Brain pericyte (primary cell): ENCODE results near the gene AGFG2.
"Not testable (repeated sequence)": the region's sequence is repeated elsewhere in the genome, so short reads cannot be mapped to it uniquely, and the experiment has no call there.

Experiments used
- DNase-seq: peaks from one replicate; pipeline ENCODE4 v3.0.0-alpha.2; 2012; ENCODE audit warnings: low read depth, low spot score

The AGFG2 gene

DNA sequence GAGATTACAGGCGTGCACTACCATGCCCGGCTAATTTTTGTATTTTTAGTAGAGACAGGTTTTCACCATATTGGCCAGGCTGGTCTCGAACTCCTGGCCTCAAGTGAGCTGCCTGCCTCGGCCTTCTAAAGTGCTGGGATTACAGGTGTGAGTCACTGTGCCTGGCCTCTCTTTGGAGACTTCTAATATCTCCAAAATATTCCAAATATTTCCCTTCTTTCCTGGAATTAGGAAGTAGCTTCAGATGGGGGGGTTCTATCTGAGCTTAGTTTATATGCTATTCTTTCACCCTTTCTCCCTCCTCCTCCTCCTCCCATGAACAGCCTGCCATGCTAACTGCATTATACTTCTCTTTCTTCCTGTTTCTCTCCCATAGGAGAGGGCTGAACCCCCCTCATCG is 9.4 kb downstream of the AGFG2 start:
- DNase-seq: not testable (repeated sequence)

DNA sequence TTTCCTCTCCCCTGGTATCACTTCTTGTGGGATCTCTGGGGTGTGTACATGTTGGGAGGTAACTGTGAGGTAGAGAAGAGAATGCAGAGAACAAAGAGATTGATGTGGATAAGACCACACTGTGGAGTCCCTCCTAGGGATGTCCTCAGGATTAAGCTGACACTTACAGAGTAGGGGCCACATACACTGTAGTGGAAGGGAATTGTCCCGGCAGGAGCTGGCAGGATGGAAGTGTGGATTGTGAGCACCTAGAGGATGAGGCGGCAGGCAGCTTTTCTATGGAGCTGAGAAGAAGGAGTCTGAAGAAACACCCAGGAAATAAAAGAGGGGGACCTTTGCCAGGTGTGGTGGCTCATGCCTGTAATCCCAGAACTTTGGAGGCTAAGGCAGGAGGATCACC is 13.5 kb downstream of the AGFG2 start:
- DNase-seq: no peak

DNA sequence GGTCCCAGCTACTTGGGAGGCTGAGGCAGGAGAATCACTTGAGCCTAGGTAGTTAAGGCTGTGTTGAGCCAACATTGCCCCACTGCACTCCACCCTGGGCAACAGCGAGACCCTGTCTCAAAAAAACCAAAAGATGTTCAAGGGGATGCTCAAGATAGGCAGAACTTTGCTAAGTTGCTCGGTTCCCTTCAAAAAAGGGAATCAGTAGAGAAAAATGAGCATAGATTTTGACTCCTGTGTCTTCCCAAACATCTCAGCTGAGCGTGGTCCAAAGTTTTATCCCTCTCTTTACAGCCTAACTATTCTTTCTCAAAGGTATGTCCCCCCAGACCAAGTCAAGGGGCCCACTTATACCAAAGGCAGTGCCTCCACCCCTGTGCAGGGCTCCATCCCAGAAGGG is 14.0 kb downstream of the AGFG2 start:
- no peak for DNase-seq

DNA sequence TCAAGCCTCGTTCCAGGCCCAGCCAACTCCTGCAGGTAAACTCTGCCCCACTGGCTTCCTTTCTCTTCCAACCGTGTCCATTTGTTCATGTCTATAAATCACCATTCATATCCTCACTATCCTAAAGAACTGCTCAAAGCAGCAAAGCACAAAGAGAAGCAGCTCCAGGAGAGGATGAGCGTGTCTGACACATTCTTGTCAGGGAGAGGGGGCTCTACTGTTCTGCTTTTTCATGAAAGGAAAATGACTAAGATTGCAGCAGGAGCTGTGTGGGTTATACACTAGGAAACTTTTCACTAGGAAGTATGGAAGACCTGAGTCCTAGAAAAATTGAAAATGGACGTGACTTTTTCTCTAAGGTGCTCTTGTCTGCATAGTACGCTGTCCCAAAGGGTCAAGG is 16.7 kb downstream of the AGFG2 start:
- DNase-seq: no peak

DNA sequence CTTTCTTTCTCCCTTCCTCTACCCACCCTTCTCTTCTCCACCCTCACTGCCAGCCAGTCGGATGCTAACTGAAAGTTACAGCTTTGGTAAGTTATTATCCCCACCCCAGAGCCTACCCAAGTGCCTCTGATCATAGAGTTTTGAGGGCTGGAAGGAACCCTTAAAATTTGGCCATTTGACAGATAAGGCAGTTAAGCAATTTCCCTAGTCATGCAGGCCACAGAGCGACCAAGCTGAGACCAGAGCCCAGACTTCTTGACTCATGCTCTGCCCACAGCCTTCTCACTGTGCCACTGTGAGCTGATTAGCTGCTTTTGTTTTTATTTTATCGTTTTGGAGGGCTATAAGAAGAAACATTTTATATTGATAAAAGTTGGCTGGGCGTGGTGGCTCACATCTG is 17.5 kb downstream of the AGFG2 start:
- DNase-seq: no peak

DNA sequence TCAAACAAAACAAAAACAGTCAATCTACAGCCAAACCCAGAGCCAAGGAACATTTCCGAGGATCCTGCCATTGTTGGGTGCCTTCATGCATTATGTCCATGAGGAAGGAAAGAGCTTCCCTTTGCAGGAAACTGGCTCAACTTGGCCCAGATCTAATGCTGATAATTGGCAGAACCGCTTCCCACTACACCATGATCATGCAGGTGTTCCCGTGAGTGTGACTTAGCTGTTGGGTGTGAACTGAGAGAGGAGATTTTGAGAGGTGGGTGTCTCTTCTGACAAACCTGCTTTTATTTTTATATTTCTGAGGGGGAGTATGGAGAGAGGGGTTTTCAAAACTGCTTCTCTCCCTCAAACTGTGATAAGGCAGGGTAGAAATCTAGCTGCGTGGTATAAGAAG is 20.1 kb downstream of the AGFG2 start:
- no peak for DNase-seq

DNA sequence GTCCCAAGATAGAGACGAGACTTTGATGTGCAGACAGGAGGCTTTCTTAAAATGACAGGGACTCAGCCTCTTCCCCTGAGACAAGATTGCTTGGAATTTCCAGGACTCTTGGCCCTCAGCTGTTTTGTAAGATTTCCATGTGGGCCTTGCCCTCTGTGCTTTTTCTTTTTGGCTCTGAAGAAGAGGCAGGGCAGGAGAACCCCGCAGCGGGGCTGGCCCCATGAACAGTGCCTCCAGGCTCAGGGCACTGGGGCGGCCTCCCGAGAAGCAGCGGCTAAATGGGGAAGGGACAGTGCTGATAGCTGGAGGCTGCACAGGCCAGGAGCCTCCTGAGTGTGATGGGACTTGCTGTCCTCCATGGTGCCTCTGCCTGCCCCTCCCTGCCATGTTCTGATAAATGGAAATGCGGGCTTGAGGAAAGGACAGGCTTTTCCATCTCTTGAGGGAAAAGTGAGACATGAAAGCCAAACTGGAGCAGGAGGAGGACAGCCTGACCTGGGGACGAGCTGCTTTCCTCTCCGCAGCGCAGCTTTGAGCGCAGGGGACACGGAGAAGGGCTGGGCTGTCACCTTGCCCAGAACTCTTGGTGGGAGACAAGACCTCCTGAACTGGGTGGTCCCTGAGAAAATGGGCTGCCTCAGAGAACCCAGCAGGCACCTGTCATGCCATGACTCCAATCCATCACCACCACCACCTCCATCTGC is 22.6 kb downstream of the AGFG2 start:
- DNase-seq: no peak

DNA sequence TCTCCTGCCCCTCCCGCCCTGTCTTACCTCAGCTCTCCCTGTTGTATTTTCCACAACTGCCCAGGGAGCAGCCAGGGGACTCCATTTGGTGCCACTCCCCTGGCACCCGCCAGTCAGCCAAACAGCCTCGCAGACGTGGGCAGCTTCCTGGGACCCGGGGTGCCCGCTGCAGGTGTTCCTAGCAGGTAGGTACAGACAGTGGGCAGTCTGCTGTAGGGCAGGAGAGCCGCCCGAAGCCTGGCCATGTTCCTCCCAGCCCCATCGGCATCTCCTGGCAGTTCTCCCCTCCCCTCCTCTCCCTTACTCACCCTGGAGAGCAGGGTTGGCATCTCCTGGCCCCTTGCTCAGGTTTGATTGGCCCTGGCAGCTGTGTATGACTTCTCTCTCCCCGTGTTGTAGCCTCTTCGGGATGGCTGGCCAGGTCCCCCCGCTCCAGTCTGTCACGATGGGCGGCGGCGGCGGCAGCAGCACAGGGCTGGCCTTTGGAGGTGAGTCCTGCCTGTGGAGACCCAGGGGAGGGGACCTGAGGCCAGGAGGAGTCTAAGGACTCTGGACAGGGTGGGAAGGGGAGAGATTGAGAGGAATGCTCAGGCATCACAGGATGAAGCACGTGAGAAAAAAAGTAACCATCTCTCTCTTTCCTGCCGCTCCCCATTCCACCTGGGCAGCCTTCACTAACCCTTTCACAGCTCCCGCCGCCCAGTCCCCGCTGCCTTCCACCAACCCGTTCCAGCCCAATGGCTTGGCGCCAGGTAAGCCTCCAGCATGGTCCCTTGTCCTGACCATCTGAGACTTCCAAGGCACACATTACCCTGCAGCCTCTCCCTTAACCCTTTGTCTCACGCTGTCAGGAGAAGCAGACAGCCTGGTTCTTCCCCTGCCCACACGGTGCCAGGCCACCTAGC is 23.4 kb downstream of the AGFG2 start:
- DNase-seq: no peak

DNA sequence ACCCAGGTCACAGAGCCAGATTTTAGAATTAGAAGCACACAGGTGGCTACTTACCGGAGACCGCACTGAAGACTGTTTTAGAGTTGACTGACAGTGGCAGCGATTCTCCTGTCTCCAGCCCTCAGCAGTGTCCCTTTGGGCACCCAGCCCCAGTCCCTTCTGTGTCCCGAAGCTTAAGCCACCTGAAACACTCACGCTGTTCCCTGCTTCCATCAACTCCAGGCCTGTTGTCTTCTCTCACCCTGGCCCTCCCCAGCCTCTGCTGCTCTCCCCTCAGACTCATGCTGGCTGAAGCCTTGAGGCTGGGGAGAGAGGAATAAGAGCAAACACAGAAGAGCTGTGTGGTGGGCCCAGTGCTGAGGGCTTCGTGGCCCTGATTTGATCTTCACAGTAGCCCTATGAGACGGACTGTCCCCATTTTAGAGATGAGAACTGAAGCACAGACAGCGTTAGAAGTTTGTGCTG is 24.1 kb downstream of the AGFG2 start:
- DNase-seq: no peak

DNA sequence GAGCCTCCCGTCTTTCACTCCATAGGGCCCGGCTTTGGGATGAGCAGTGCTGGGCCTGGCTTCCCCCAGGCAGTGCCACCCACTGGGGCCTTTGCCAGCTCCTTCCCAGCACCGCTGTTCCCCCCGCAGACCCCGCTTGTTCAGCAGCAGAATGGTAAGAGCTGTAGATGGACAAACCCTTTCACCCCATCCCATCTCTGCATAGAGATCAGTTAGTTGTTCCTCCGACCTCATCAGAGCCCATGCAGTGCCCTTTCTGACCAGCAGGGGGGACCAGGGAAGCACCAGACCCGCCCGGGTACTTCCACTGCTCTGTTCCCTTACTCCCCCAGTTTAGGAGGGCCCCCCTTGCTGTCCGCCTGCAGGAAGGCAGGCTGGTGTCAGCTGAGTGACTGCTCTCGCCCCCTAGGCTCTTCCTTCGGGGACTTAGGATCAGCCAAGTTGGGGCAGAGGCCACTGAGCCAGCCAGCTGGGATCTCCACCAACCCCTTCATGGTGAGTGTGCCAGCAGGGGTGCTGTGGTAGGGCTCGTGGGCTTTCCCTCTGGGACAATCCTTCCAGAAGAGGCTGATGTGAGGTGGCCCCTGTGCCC is 24.9 kb downstream of the AGFG2 start:
- DNase-seq: no peak

DNA sequence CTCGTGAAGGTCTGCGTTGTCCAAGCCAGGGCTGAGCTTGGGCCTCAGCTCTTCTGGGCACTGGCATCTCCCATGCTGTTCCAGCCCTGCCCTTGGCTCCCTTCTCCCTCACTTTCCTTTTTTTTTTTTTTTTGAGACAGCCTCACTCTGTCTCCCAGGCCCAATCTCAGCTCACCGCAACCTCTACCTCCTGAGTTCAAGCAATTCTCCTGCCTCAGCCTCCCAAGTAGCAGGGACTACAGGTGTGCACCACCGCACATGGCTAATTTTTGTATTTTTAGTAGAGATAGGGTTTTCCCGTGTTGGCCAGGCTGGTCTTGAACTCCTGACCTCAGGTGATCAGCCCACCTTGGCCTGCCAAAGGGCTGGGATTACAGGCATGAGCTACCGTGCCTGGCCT is 25.4 kb downstream of the AGFG2 start:
- DNase-seq: not testable (repeated sequence)

DNA sequence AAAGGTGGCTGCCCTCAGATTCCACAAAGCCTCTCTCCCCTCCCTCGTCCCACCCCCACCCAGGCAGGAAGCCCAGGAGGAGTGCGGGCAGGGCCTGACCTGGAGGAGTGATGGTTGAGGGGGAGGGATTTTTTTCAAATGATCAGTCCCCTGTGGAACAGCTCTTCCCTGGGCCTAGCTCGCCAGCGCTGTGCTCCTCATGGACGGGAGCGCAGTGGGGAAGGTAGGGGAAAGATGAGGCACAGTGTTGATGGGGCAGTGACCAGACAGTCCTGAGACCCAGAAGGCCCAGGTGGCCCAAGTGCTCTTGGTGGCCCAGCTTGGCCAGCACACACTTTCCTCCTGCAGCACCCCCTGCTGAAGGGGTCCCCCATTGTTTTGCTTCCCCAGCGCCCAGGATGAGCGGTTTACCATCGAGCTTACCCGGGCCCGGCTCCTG is 26.1 kb downstream of the AGFG2 start:
- DNase-seq: no peak

DNA sequence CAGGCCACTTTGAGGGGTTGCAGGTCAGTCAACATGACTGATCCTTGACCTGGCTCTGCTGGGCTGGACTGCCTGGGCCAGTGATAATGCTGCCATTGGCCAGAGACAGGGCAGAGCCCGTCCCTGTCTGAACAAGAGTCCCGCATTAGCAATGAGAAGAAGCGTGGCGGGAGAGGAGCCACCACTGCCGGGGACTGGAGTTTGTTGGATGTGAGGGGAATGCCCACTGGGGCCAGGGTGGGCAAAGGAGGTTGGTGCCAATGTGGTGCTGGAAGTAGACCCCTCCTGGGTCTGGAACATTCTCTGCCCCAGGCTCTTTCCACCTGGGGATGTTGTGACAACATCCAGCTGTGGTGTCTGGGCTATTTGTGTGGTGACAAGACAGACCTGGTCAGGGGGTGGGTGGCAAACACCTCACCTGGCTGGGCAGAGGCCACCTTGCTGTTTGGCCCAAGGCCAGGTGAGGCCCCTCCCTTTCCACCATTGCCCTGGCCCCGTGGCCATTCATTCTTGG is 27.1 kb downstream of the AGFG2 start:
- no peak for DNase-seq

DNA sequence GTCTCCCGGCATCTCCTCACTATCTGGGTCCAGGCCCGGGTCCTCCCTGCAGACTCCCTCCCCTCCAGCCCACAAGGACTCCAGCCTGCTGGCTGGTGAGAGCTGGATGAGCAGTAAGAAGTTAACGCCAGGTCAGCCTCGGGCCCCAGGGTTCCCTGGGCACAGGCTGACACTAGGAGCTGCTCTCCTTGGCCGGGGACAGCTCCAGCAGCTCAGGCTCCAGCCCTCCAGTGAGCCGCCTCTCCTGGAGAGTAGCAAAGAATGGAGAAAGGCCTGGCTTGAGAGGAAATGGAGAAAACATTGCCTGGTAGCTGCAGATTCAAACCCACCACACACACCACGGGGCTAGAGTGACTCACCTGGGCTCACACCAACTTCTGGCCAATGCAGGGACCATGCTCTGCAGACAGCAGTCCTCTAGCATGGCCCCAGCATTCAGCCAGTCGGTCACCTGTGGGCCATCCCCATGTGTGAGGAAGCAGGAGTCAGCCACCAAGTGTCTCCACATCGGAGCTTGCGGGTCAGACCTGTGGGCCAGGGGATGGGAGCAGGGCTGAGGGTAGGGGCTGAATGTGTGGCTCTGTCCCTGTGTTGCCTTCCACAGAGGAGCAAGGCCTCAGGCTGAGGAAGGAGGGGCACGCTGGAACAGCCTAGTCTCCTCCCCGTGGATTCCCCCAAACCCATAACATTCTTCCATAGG is 28.2 kb downstream of the AGFG2 start:
- DNase-seq: no peak

DNA sequence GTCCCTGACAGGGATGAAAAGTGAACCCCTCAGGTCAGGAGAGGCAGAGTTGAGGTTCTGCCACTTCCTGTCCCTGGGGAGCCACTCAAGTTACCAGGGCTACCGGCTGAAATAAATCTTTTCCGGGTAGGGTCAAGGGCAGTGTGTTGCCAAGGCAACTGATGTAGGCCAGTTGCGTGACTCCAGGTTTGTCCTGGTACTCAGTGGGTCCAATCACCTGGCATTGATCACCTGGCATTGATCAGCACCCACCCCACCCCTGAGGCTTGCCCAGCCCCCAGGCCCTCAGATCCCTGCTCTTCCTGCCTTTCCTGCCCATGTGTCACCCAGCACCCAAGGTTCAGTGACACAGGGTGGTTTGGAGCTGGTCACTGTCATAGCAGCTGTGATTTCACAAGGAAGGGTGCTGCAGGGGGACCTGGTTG is 28.8 kb downstream of the AGFG2 start:
- DNase-seq: no peak

DNA sequence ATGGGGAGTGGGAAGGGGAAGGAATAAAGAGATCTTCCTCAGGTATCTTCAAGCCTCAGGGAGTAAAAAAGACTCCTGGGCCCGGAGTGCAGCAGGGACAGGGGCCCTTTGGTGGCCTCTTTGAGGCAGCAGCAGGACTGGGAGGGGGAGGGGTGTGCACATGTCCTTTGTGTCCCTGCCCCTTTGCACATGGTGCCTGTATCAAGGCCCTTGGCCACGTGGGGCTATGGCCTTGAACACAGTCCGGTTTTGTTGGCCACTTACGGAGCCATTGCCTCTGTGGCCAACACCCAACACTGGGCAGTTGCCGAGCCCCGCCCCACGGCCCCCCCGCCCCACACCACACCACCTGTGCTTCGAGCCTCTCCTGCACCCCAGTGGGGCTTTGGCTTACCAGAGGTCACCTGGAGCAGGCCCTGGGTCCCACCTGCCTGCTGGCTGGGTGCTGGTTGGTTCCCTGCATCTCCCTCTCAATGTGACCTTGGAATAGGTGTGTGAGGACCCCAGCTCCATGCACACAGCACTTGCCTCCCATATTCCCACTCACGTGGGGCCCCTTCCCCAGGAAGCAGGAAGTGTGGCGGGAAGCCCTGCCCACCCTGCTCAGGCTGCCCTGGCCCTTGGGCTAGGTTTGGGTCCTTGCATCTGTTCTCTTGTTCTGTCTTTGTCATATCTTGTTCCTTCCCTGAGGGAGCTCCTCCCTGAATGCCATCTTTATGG is 29.3 kb downstream of the AGFG2 start:
- no peak for DNase-seq

DNA sequence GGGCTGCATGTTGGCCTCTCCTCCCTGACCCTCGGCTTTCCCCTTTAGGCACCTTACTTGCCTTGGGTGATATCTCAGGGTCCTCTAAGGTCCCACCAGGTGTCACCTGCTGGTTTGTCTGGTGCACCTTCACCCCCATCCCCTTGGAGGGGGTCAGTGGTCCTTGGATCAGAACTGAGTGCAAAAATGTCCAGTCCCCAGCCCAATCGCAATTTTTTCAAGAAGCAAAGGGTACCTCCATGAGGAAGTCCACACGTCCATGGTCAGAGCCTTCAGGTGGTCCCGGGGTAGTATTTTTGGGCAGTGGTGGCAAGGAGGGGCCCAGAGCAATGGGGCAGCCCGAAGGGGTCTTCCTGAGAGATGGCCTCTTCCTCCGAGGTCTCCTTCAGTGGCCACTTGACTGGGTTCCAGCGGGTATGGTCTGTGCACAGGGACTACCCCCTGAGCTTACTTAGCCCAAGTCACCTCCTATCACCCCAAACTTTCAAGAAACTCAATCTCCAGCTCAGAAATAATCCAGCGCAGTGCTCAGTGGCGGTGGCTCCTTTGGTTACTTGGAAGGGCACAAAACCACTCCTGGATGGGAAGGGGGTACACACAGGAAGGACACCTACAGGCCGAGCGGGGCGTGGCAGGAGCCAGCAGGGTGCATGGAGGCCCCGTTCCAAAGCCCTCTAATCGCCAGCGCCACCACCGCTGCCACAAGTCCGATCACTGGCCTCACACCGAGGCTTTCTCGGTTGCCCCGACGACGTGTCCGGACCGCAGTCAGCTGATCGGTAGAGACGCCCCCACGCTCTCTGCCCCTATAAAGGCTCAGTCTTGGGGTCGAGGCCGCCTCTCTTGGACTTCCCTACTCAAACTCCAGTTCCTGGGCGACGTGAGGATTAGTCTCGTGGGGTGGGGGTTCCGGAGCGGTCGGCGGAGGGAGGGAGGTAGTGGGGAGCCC is 30.2 kb downstream of the AGFG2 start:
- no peak for DNase-seq

DNA sequence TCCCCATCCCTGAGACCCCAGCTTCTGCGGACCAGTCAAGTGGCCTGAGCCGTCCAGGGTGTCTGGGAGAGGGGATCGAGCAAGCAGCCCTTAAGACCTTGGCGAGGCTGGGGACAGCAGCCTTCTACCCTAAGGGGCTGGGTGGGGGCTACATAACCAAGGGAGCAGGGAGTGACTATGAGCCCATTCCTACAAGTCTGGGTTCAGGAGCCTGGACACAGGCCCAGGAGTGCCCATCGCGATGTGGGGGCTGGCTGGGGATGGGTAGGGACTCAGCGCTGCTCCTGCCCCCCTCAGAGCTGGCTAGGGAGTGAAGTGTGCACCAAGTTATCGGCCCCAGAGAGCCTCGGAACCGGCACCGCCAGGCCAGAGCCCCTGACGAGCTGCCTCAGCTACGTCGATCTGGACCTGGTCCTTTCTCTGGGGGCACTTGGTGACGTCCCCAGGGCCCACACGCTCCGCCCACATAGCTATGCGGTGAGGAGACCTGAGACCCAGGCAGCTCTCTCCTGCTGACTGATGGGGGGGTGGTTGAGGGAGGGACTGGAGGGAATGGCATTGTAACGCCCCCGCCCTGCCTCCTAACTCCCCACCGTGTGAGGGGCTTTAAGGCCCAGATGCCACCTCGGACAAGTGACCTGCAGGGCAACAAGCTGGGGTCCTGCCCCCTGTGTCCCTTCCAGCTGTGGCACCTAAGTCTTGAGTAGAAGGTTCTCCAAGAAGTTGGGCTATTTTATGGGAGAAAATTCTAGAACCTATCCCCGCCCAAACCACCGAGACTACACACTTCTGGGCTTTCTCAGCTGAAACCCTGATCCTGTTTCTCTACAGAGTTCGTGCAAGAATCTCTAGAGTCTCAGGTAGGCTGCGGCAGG is 32.2 kb downstream of the AGFG2 start:
- no peak for DNase-seq

DNA sequence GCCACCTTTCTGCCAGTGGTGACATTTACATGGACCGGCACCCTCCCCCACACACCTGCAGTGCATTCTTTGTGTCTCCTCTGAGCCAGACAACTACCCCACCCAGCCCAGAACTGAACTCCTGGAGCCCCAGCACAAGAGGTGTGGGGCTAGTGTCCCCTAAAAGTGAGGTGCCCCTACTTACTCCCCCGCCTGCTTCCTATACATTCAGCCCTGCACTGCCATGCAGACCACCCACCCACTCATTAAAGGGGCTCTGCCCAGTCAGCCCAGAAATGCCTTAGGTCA is 32.8 kb downstream of the AGFG2 start:
- DNase-seq: no peak
